K562 (cell line): ENCODE results near the gene HDGFL2. TPM values are rescaled to one million over a fixed set of nuclear protein-coding genes. Genes with fewer than 3 reads are reported as not detected.

Experiments used
- DPF2 ChIP-seq: fragments of 450-650 bp; IDR thresholded peaks from 2 replicates; pipeline ENCODE4 v1.6.1; 2016
- ELF1 ChIP-seq: fragments of 200-800 bp; sonication (Bioruptor generic); IDR thresholded peaks from 2 replicates; pipeline ENCODE4 v1.6.1; 2016; ENCODE audit warnings: missing genetic modification characterization, missing compliant biosample characterization
- ESRRA ChIP-seq: fragments of 450-650 bp; IDR thresholded peaks from 2 replicates; pipeline ENCODE4 v1.6.1; 2014; ENCODE audit warnings: low read depth, mild to moderate bottlenecking, moderate library complexity, borderline replicate concordance
- ETS2 ChIP-seq: IDR thresholded peaks from 2 replicates; pipeline ENCODE4 v1.6.1; 2016; ENCODE audit warnings: borderline replicate concordance, missing genetic modification characterization, mild to moderate bottlenecking, moderate library complexity, missing compliant biosample characterization; ENCODE audit not compliant: poor library complexity, severe bottlenecking
- ETV1 ChIP-seq: fragments of 450-650 bp; conservative IDR thresholded peaks from 2 replicates; pipeline ENCODE4 v1.6.1; 2016; ENCODE audit warnings: missing genetic modification characterization, control low read depth, low read depth, missing compliant biosample characterization
- FOXK2 ChIP-seq, 2 experiments: fragments of 450-650 bp; IDR thresholded peaks in 1 of 2; conservative IDR thresholded peaks in 1 of 2; 2 replicates each; pipeline ENCODE4 v1.6.1; 2016; ENCODE audit warnings: low read depth in 2 of 2, mild to moderate bottlenecking in 1 of 2
- GTF2E2 ChIP-seq: fragments of 200-800 bp; sonication (Bioruptor generic); IDR thresholded peaks from 2 replicates; pipeline ENCODE4 v1.6.1; 2016; ENCODE audit warnings: missing genetic modification characterization, missing compliant biosample characterization
- JUND ChIP-seq, 2 experiments: IDR thresholded peaks; 2 replicates in 1 of 2; 3 replicates in 1 of 2; pipeline ENCODE4 v1.6.1; 2011; ENCODE audit warnings: borderline replicate concordance in 2 of 2, low read depth in 2 of 2, low read length in 2 of 2, improper control_type of control experiment in 1 of 2, missing biosample characterization in 1 of 2, missing genetic modification characterization in 1 of 2, missing genetic modification reagents in 1 of 2
- KLF16 ChIP-seq: IDR thresholded peaks from 2 replicates; pipeline ENCODE4 v1.6.1; 2016; ENCODE audit warnings: antibody characterized with exemption
- MAFF ChIP-seq: IDR thresholded peaks from 2 replicates; pipeline ENCODE4 v1.6.1; 2012; ENCODE audit warnings: low read length, improper control_type of control experiment
- MAZ ChIP-seq, 2 experiments: fragments of 450-650 bp in 1 of 2; sonication (generic) in 1 of 2; formaldehyde crosslinking; IDR thresholded peaks in 1 of 2; conservative IDR thresholded peaks in 1 of 2; 2 replicates each; pipeline versions ENCODE4 v1.4.0 to v1.5.0; 2020; ENCODE audit warnings: mild to moderate bottlenecking in 1 of 2, missing genetic modification reagents in 1 of 2
- MBD2 ChIP-seq: sonication (generic); IDR thresholded peaks from 2 replicates; pipeline ENCODE4 v1.6.1; 2016; ENCODE audit warnings: low read depth, borderline replicate concordance
- NFRKB ChIP-seq: fragments of 450-650 bp; IDR thresholded peaks from 2 replicates; pipeline ENCODE4 v1.6.1; 2016; ENCODE audit warnings: low read depth
- NR2C2 ChIP-seq, 2 experiments: fragments of 200-800 bp in 1 of 2; sonication (Bioruptor generic) in 1 of 2; sonication (generic) in 1 of 2; formaldehyde crosslinking in 1 of 2; IDR thresholded peaks; 2 replicates each; pipeline versions ENCODE4 v1.6.1 to v1.8.0; 2016 to 2022; ENCODE audit warnings: mild to moderate bottlenecking in 1 of 2, missing compliant biosample characterization in 1 of 2, missing genetic modification characterization in 1 of 2, missing genetic modification reagents in 1 of 2
- PML ChIP-seq: IDR thresholded peaks from 2 replicates; pipeline ENCODE4 v1.6.1; 2012; ENCODE audit warnings: low read length, inconsistent platforms
- POLR2B ChIP-seq: fragments of 450-650 bp; IDR thresholded peaks from 2 replicates; pipeline ENCODE4 v1.6.1; 2018; ENCODE audit warnings: low read depth; ENCODE audit not compliant: partially characterized antibody
- RBFOX2 ChIP-seq: fragments of 200-400 bp; formaldehyde crosslinking; IDR thresholded peaks from 2 replicates; pipeline ENCODE4 v1.6.1; 2017; ENCODE audit warnings: low read depth, mild to moderate bottlenecking, low read length, moderate library complexity
- SMARCA4 ChIP-seq: fragments of 450-650 bp; IDR thresholded peaks from 2 replicates; pipeline ENCODE4 v1.6.1; 2016
- SUPT5H ChIP-seq: fragments of 450-650 bp; IDR thresholded peaks from 2 replicates; pipeline ENCODE4 v1.6.1; 2016
- TAL1 ChIP-seq: fragments of 450-650 bp; IDR thresholded peaks from 2 replicates; pipeline ENCODE4 v1.6.1; 2016; ENCODE audit warnings: mild to moderate bottlenecking
- TBL1XR1 ChIP-seq, 2 experiments: IDR thresholded peaks; 2 replicates each; pipeline ENCODE4 v1.6.1; 2012; ENCODE audit warnings: improper control_type of control experiment in 2 of 2, low read length in 2 of 2, mild to moderate bottlenecking in 1 of 2
- WHSC1 ChIP-seq: IDR thresholded peaks from one replicate; pipeline ENCODE4 v1.6.1; 2012; ENCODE audit warnings: low read length, control low read depth, inconsistent platforms
- YY1 ChIP-seq, 3 experiments: IDR thresholded peaks; 2 replicates each; pipeline ENCODE4 v1.6.1; 2011; ENCODE audit warnings: low read length in 2 of 3, mild to moderate bottlenecking in 2 of 3, moderate library complexity in 2 of 3, borderline replicate concordance in 1 of 3, control low read depth in 1 of 3, low read depth in 1 of 3; ENCODE audit not compliant: insufficient read depth in 3 of 3, insufficient replicate concordance in 2 of 3, control insufficient read depth in 1 of 3, insufficient read length in 1 of 3; ENCODE audit errors: extremely low read depth in 1 of 3
- ZNF586 ChIP-seq: fragments of 450-650 bp; formaldehyde crosslinking; conservative IDR thresholded peaks from 2 replicates; pipeline ENCODE4 v1.4.0; 2020; ENCODE audit warnings: mild to moderate bottlenecking, moderate library complexity
- ZNF644 ChIP-seq: fragments of 200-800 bp; sonication (Bioruptor generic); IDR thresholded peaks from 2 replicates; pipeline ENCODE4 v1.6.1; 2016; ENCODE audit warnings: low read depth, missing genetic modification characterization, missing compliant biosample characterization
- ZNF77 ChIP-seq: fragments of 250-450 bp; sonication (Bioruptor Pico); IDR thresholded peaks from 2 replicates; pipeline ENCODE4 v1.5.0; 2020
- polyA plus RNA-seq, 8 experiments: library from polyadenylated mRNA; depleted of rRNA in 4 of 8; stranded (reverse) in 5 of 8; unstranded in 3 of 8; fragments of >200 nt; fragmentation: Nextera tagmentation in 2 of 8; fragmentation: Illumina TruSeq in 1 of 8; extraction: Ambion mirVana in 2 of 8; extraction: Trizol in 1 of 8; gene quantifications; 2 replicates each; pipeline versions ENCODE4 v1.2.1 to v1.2.3, GENCODE V29; 2011 to 2014; ENCODE audit warnings: inconsistent platforms in 1 of 8, missing spikeins in 1 of 8
- total RNA-seq, 7 experiments: library from RNA; depleted of rRNA in 6 of 7; stranded (reverse); fragments of >200 nt in 6 of 7; fragmentation: Illumina TruSeq in 2 of 7; extraction: Trizol in 2 of 7; gene quantifications; 2 replicates each; pipeline versions ENCODE4 v1.2.1 to v1.2.3, GENCODE V29; 2011 to 2021; ENCODE audit warnings: low replicate concordance in 1 of 7
- TF ChIP-seq, protein P1 (sequence below): fragments of 200-800 bp; sonication (Bioruptor generic); IDR thresholded peaks from 2 replicates; pipeline ENCODE4 v1.6.1; 2017; ENCODE audit warnings: missing genetic modification characterization, missing compliant biosample characterization

HDGFL2 gene
- total and polyA plus RNA-seq, 9 of the 15 experiments (the other 6 are each of a cell fraction or from before 2014, with no cell fraction given): 0.13 to 61.7 (median 16.0) TPM

DNA sequence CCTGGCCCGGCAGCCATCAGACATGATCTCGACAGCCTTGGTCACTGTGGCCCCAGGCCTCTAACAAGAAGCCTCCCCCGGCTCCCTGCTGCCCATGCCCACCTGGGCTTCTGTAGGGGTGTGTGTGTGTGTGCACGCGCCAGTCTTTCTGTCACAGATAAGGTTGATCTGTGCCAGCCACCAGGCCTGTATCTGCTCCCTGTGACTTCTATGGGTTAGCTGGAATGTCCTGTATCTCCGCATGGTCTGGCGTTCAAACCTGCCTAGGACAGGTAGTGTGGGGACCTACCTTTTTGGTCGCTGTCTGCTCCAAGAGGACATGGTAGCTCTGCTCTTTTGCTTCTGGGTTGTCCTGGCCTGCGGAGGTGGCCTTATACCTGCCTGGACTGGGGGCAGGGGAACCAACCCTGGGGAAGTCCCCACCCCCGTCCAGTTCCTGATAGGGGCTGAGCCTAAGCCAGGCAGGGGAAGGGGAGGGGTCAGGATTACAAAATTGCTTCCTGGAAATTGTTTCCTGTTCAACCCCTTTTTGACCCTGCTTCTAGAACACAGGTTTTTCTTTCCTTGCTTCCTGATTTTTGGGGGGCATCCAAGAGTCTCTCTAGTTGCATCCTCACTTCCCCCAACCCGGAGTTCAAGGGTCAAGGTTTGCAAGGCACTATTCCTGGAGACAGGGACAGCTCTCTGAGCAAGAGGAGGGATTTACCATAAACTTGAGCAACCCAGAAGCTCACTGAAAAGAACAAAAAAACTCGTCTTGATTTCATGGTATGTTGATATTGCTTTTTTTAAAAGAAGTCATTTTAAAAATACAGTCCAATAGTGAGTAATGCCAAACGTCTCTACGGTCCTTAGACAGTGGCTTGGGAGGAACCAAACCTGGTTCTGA is 67.8 kb downstream of the HDGFL2 start, which contains the start of gene LRG1 (continued):
- TF ChIP-seq, protein P1, sequence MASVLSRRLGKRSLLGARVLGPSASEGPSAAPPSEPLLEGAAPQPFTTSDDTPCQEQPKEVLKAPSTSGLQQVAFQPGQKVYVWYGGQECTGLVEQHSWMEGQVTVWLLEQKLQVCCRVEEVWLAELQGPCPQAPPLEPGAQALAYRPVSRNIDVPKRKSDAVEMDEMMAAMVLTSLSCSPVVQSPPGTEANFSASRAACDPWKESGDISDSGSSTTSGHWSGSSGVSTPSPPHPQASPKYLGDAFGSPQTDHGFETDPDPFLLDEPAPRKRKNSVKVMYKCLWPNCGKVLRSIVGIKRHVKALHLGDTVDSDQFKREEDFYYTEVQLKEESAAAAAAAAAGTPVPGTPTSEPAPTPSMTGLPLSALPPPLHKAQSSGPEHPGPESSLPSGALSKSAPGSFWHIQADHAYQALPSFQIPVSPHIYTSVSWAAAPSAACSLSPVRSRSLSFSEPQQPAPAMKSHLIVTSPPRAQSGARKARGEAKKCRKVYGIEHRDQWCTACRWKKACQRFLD (CRISPR knock-in tag): peak; percentile 64; the same call in 1 of the 2 replicates
- TF ChIP-seq ZNF644 (tag): 0 out of 2 replicates have a peak, but pooled peaks have one; percentile 45
- 0 out of 4 replicates have a peak, but pooled peaks have one; percentile 36 to 43 for TF ChIP-seq FOXK2 (conservative IDR thresholded peaks at IDR 0.05 in 1 of 2, IDR thresholded peaks at IDR 0.05 in 1 of 2; ENCODE audit: low read depth in 2 of 2)
- TF ChIP-seq JUND (IDR thresholded peaks at IDR 0.05; ENCODE audit: borderline replicate concordance, low read depth, low read length): 0 out of 2 replicates have a peak, but pooled peaks have one; percentile 37
- TF ChIP-seq JUND (tag; IDR thresholded peaks at IDR 0.05; ENCODE audit: borderline replicate concordance, low read depth, low read length): no peak; the same call in 2 of the 3 replicates
- TF ChIP-seq ETS2 (tag): no peak
- peak; percentile 89 for TF ChIP-seq ELF1 (tag)
- peak in 1 of 2 experiments; percentile 55; a peak in 2 of 4 replicates for TF ChIP-seq MAZ (CRISPR knock-in tag; conservative IDR thresholded peaks at IDR 0.05 in 1 of 2, IDR thresholded peaks at IDR 0.05 in 1 of 2)
- TF ChIP-seq TAL1: peak; percentile 16; the same call in 1 of the 2 replicates
- no peak for TF ChIP-seq NR2C2 (CRISPR knock-in tag; IDR thresholded peaks at IDR 0.05)
- TF ChIP-seq NR2C2 (tag; IDR thresholded peaks at IDR 0.05): peak; percentile 98
- peak; percentile 80 for TF ChIP-seq SUPT5H
- TF ChIP-seq ZNF586 (CRISPR knock-in tag): no peak
- peak in 1 of 2 experiments; percentile 50; a peak in 3 of 4 replicates for TF ChIP-seq TBL1XR1 (IDR thresholded peaks at IDR 0.05; ENCODE audit: low read length in 2 of 2)
- TF ChIP-seq WHSC1: no peak
- no peak for TF ChIP-seq KLF16
- TF ChIP-seq YY1 (IDR thresholded peaks at IDR 0.05; ENCODE audit: borderline replicate concordance in 1 of 3, control insufficient read depth in 1 of 3, extremely low read depth in 1 of 3, insufficient read depth in 3 of 3, insufficient read length in 1 of 3, insufficient replicate concordance in 2 of 3, low read depth in 1 of 3, low read length in 2 of 3): peak in 1 of 3 experiments; percentile 53
- peak; percentile 72 for TF ChIP-seq POLR2B
- TF ChIP-seq PML: 0 out of 2 replicates have a peak, but pooled peaks have one; percentile 22
- TF ChIP-seq ZNF77 (CRISPR knock-in tag): no peak
- 0 out of 2 replicates have a peak, but pooled peaks have one; percentile 39 for TF ChIP-seq SMARCA4
- TF ChIP-seq RBFOX2: peak; percentile 61
- peak; percentile 62; the same call in 1 of the 2 replicates for TF ChIP-seq MBD2
- peak; percentile 78 for TF ChIP-seq GTF2E2 (tag)
- peak; percentile 49; the same call in 1 of the 2 replicates for TF ChIP-seq DPF2
- TF ChIP-seq NFRKB: 0 out of 2 replicates have a peak, but pooled peaks have one; percentile 16
- 0 out of 2 replicates have a peak, but pooled peaks have one; percentile 2 for TF ChIP-seq MAFF
- peak; percentile 52 for TF ChIP-seq ETV1
- no peak for TF ChIP-seq ESRRA
